ENCODE data around the gene FPR2.

The FPR2 gene

DNA sequence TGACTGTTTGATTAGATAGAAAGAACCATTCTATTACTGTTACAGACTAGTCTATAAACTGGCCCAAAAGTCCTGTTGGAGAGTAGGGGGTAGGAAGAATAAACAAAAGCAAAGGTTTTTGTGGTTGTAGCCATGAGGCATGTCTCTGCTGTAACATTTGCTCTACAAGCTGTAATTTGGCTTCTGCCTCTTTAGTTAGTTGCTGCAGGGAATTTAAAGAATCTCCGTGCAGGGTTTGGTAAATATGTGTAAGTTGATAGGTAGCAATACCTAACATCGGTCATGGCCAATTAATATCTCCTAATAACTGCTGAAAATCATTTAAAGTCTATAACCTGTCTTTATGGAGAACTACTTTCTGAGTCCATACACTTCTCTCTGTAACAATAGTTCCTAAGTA is 46.9 kb downstream of the FPR2 start:
- DNase-seq = no peak

DNA sequence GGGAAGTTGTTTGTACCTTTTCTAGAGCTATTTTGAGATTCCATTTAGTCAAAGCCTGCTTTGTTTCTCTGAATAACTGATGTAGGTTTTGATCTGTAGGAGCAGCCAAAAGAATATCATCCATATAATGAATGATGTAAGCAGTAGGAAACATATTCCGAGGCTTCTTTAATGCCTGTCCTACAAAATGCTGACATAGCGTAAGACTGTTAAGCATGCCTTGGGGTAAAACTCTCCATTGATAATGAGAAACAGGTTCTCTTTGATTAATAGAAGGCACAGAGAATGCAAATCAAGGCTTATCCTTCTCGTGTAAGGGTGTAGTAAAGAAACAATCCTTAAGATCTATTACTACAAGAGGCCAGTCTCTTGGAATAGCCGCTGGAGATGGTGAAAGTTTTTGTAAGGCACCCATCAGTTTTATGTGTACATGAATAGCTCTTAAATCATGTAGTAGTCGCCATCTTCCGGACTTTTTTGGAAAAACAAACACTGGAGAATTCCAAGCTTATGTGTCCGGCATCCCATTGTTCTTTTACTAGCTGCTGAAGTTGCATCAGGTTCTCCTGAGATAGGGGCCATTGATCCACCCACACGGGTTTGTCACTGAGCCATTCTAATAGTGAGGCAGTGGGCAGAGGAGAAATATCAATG is 47.5 kb downstream of the FPR2 start:
- no peak for DNase-seq

DNA sequence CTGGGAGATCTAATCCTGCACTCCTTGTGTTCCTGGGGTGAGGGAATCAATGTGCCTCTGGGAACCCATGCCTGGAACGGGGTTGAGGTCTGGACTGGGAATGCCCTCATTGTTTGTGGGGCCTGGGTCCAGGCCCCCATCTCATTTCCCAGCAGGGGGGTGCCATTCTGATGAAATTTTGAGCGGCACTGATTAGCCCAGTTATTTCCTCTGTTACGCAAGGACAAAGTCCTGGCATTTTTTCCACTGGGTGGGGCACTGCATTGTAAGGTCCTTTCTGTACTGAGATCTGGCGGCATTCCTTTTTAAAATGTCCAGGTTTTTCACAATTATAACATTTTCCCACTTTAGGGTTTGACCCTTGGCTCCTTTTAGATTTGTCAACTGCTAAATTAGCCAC is 48.8 kb downstream of the FPR2 start:
- DNase-seq = no peak

DNA sequence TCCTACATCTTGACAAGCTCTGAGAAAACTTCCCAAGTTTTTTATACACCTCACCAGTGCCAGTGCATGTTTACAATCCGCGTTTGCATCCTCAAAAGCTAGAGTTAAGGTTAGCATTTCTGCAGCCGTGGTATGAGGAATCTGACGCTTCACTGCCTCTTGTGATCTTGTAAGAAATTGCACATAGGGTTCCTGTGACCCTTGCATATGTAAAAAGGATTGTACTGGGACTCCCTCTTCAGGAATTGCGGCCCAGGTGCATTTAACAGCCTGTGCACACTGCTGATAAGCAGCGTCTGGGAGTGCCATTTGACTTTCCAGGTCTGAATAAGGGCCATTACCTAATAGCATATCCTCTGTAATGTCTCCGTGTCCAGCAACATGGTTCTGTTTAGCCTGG is 49.2 kb downstream of the FPR2 start:
- peak; percentile 13 to 34 for DNase-seq

DNA sequence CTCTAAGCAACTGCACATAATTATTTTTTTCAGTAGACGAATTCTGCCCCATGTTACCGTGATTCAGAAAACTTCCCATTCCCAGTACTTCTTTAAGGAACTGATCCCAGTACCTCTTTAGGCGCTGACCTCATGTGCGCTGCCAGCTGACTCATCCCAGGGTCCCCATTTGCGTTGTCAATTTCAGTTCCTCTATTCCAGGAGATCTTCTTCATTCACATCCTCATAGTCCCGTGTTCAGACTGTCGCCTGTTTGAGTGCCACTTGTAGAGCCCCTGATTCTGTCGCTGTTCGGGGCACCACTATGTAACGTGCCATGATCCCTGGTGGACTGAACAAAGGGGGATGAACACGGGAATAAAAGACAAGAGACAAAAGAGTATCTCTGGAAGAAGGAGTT is 50.4 kb downstream of the FPR2 start:
- no peak for DNase-seq

DNA sequence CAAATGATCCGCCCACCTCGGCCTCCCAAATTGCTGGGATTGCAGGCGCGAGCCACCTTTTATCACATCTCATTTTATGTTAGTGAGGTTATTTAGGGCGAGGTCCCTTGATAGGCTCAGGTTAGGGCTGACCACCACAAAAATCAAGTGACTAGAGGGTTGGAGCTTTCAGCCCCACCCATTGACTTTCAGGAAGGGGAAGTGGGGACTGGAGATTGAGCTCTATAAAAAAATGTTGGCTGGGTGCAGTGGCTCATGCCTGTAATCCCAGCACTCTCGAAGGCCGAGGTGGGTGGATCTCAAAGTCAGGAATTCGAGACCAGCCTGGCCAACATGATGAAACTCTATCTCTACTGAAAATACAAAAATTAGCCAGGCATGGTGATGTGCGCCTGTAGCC is 54.1 kb downstream of the FPR2 start:
- DNase-seq = no peak

DNA sequence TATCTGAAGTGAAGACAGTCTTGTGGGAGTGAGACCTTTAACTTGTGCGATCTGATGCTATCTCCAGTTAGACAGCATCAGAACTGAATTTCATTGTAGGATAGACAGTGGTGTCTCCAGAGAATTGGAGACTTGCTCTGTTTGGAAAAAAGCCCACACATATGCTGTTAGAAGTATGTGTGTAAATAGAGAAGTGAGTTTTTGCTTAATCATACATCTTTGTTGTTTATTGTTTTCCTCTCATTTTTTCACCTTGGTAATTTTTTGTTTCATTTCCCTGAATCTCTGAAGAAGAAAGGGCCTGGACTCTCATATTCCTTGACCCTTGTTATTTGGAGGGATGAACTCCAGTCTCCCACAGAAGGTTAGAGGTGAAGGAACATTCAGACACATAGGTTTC is 55.7 kb downstream of the FPR2 start:
- DNase-seq = no peak

DNA sequence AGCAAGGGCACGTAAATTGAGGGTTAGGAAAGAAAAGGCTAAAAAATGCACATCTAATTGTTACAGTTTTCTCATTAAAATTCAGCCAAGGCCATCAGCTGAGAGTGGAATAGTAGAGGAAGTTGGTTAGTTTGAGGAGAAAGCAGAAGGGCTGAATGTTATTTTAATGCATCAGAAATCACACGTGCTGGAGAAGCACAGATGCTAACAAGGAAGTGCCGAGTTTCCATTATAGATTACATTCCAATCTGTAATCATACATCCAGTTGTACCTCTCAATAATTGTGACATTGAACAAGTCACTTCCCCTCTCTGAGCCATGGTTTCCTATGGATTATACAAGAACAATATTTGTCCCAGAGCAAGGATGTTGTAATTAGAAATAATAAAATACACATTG is 59.0 kb downstream of the FPR2 start:
- no peak for DNase-seq

Data from Kasumi-1 (cell line).